Astrocyte of the spinal cord (primary cell): Measurements from ENCODE around the gene C19orf25.

Source experiments
- DNase-seq: peaks from one replicate; pipeline ENCODE4 v3.0.0; 2011; ENCODE audit warnings: low read depth, low spot score
- H3K4me3 ChIP-seq: 2 replicates; pipeline ENCODE4 v1.5.1; 2011; ENCODE audit warnings: low read depth, mild to moderate bottlenecking, low read length, moderate library complexity
- in situ Hi-C: cut with HindIII; loops from 2 replicates; pipeline ENCODE4 v1.10.0; 2017; ENCODE audit warnings: low sequenced_read_pairs
- TF ChIP-seq, protein P1 (sequence below): IDR thresholded peaks from 2 replicates; pipeline ENCODE4 v1.5.1; 2012; ENCODE audit warnings: low read depth, mild to moderate bottlenecking, low read length, inconsistent platforms

Gene C19orf25

DNA sequence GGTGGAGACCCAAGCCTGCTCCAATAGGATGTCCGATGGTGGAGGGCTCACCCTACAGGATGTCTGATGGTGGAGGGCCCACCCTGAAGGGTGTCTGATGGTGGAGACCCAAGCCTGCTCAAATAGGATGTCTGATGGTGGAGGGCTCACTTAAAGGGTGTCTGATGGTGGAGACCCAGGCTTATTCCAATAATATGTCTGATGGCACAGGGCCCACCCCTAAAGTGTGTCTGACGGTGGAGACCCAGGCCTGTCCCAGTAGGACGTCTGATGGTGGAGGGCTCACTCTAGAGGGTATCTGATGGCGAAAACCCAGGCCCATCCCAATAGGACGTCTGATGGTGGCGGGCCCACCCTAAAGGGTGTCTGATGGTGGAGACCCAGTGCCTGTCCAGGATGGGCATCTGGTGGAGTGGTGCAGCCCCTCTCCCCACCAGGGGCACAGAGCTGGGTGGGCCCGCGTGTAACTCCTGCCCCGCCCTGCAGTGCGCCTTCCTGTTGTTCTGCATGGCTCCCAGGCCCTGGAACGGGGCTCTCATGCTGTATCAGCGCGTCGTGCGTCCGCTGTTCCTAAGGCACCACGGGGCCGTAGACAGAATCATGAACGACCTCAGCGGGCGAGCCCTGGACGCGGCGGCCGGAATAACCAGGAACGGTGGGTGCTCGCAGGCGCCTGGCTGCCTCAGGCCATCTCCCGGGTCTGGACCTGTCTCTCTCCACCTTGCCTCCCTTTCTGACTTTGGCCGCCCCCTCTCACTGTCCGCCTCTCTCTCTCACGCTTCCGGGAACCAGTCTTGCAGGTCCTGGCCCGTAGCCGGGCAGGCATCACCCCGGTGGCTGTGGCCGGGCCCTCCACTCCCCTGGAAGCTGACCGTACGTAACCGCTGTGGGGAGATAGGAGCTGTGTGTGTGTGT is 17.0 kb upstream of the C19orf25 start:
- no peak overlapping the region for H3K4me3 ChIP-seq
- in situ Hi-C loops: no loop called here
- TF ChIP-seq, protein P1, sequence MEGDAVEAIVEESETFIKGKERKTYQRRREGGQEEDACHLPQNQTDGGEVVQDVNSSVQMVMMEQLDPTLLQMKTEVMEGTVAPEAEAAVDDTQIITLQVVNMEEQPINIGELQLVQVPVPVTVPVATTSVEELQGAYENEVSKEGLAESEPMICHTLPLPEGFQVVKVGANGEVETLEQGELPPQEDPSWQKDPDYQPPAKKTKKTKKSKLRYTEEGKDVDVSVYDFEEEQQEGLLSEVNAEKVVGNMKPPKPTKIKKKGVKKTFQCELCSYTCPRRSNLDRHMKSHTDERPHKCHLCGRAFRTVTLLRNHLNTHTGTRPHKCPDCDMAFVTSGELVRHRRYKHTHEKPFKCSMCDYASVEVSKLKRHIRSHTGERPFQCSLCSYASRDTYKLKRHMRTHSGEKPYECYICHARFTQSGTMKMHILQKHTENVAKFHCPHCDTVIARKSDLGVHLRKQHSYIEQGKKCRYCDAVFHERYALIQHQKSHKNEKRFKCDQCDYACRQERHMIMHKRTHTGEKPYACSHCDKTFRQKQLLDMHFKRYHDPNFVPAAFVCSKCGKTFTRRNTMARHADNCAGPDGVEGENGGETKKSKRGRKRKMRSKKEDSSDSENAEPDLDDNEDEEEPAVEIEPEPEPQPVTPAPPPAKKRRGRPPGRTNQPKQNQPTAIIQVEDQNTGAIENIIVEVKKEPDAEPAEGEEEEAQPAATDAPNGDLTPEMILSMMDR: no peak
- no peak for DNase-seq

DNA sequence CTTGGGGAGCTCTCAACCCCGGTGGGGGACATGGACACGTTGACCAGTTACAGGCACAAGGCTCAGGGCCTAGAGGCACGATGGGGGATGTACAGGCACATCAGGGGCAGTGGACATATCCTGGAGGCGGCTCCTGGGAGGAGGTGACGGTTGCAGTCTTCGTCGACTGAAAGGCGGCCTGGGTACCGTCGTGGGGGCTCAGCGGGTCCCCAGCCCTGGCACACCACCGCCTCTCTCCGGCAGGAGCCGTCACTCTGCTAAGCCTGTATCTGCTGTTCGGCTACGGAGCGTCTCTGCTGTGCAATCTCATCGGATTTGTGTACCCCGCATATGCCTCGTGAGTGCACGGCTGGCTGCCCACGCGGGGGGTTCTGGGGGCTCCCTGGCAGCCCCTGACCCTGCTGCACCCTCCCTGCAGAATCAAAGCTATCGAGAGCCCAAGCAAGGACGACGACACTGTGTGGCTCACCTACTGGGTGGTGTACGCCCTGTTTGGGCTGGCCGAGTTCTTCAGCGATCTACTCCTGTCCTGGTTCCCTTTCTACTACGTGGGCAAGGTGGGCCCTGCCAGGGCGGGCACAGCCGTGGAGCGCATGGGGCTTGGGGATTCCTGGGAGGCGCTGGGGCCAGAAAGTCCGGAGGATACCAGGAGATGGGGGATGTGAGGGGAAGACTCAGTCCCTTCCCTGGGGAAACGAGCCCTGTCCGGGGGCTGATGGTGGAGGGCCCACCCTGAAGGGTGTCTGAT is 16.2 kb upstream of the C19orf25 start:
- in situ Hi-C loops: no loop called here
- TF ChIP-seq, protein P1: no peak
- no peak overlapping the region for H3K4me3 ChIP-seq
- no peak for DNase-seq

DNA sequence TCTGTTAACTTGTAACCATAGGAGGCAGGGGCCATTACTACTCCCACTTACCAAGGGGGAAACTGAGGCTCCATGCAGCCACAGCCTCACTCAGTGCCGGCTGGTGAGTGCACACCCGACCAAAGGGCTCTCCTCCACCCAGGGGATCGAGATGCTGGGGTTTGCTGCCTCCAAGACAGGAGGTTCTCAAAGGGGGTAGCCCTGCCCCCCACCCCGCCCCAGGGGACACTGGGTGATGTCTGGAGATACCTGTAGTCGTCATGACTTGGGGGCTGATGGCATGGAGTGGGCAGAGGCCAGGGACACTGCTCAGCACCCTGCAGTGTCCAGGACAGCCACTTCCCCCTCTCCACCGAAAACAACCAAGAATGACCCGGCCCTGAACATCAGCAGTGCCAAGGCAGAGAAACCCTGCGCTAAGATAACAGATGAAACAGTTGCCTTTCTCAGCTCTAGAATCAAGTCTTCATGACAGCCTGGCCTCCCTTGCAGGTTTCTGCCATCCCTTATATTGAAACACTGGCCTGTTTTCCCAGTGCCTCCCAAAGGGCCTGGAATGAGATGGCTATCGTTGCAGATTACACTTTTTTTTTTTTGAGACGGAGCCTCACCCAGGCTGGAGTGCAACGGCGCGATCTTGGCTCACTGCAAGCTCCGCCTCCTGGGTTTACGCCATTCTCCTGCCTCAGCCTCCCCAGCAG is 15.2 kb upstream of the C19orf25 start:
- TF ChIP-seq, protein P1: no peak
- in situ Hi-C loops: no loop called here
- DNase-seq: no peak
- no peak overlapping the region for H3K4me3 ChIP-seq

DNA sequence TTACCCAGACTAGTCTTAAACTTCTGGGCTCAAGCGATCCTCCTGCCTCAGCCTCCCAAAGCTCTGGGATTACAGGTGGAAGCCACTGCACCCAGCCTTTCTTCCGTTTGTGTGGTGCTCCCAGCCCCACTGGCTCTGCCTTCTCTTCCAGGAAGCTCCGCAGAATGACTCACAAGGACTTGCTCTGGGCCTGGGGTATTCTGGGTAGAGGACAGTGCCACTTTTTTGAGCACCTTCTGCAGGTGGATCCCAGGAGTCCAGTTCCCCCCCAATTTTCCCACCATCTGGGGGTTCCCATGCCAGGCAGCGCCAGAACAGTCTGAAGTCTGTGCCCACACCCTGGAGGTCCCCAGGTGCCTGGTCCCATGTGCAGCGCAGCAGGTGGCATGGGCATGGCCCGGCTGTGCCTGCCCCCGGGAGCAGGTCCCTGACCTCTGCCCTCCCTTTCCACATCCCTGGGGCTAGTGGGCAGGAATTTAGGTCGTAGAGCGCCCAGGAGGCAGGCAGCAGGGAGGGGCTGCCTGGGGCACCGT is 13.5 kb upstream of the C19orf25 start:
- no peak overlapping the region for H3K4me3 ChIP-seq
- DNase-seq: no peak
- TF ChIP-seq, protein P1: no peak
- in situ Hi-C loops: no loop called here

DNA sequence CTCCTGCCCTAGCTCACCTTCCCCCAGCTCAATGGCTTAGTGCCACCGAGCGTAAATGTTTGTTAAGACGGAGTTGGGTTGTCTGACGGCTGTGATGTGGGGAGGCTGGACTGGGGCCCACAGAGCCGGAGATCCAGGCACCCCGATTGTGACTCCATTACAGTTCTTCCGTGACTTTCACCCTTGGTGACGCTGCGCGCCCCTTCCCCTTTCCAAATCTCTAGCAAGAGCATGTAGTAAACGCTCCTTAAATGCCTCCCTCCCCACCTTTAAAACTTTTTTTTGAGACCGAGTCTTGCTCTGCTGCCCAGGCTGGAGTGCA is 12.8 kb upstream of the C19orf25 start:
- H3K4me3 ChIP-seq: no peak overlapping the region
- in situ Hi-C loops: no loop called here

More for the DNA sequence above, 12.8 kb upstream of the C19orf25 start:
- TF ChIP-seq, protein P1: no peak
- DNase-seq: no peak
